Lower lobe of right lung (tissue), 2 donors: ENCODE data around the gene PRRX2. TPM values are rescaled to one million over a fixed set of nuclear protein-coding genes. Genes with fewer than 3 reads are reported as not detected.
"Not testable (repeated sequence)": the region's sequence is repeated elsewhere in the genome, so short reads cannot be mapped to it uniquely, and the experiment has no call there.

Experiments
- ATAC-seq, 2 donors: fragments of 200-7000 bp; cut with Tn5 transposase; one replicate each; pipeline ENCODE4 v1.9.1; 2020 to 2022; ENCODE audit warnings: mild to moderate bottlenecking in 2 of 2, moderate library complexity in 2 of 2
- DNase-seq: peaks from one replicate; pipeline ENCODE4 v3.0.0-alpha.2; 2020
- H3K27ac ChIP-seq: fragments of 200-600 bp; one replicate; pipeline ENCODE4 v1.8.0; 2022
- H3K27me3 ChIP-seq: fragments of 200-600 bp; one replicate; pipeline ENCODE4 v1.8.0; 2022; ENCODE audit warnings: low read depth
- H3K36me3 ChIP-seq: fragments of 200-600 bp; one replicate; pipeline ENCODE4 v1.8.0; 2022; ENCODE audit warnings: mild to moderate bottlenecking
- H3K4me1 ChIP-seq: fragments of 200-600 bp; one replicate; pipeline ENCODE4 v1.8.0; 2022
- H3K4me3 ChIP-seq: fragments of 200-600 bp; one replicate; pipeline ENCODE4 v1.8.0; 2022; ENCODE audit warnings: mild to moderate bottlenecking
- H3K9me3 ChIP-seq: fragments of 200-600 bp; one replicate; pipeline ENCODE4 v1.8.0; 2022
- CTCF ChIP-seq: fragments of 200-600 bp; IDR thresholded peaks from one replicate; pipeline ENCODE4 v1.8.0; 2022; ENCODE audit warnings: antibody characterized with exemption, mild to moderate bottlenecking
- intact Hi-C: fragments of 100-400 bp; cut with DNase I; formaldehyde crosslinking; loops from one replicate; pipeline ENCODE4 v1.11.0; 2022
- total RNA-seq: library from RNA; stranded (reverse); fragmentation: NEBNext Ultra II Directional; extraction: Animal tissue kit (Norgen Biotek cat#: 25700); gene quantifications from one replicate; pipeline ENCODE4 v1.2.1, GENCODE V29; 2021
- donor health status: DM: no; HTN: yes; CAD: no; lungs with severe emphysema.

Gene PRRX2
- total RNA-seq, 1 donor from 2014 or later, result 2.5 TPM

- Histone ChIP-seq H3K9me3 (no peaks in the 10 kb centered on the region), H3K4me3 (no peak overlapping the region), H3K36me3 (peaks cover 58% of the 10 kb centered on the region), H3K4me1 (peaks cover 28% of the 10 kb centered on the region), H3K27me3 (no peaks in the 10 kb centered on the region), H3K27ac (no peak overlapping the region)
- intact Hi-C loops, result no loop called here
- DNase-seq (no peak), ATAC-seq (no peak)
- TF ChIP-seq CTCF, result no peak
These were observed 32.2 kb upstream of the PRRX2 start for GRCh38 chr9:129633207-129633606.

GRCh38 chr9:129633848-129634247, 31.6 kb upstream of the PRRX2 start:
- peaks cover 22% of the 10 kb centered on the region for H3K4me1 ChIP-seq
- H3K9me3 ChIP-seq, result no peaks in the 10 kb centered on the region
- intact Hi-C loops, result no loop called here
- no peak for TF ChIP-seq CTCF
- H3K36me3 ChIP-seq, result peaks cover 64% of the 10 kb centered on the region
- H3K27ac ChIP-seq, result no peak overlapping the region
- H3K4me3 ChIP-seq, result no peak overlapping the region
- no peaks in the 10 kb centered on the region for H3K27me3 ChIP-seq
- DNase-seq, result no peak
- no peak for ATAC-seq

- Histone ChIP-seq H3K4me3 (no peak overlapping the region), H3K9me3 (no peaks in the 10 kb centered on the region), H3K27ac (no peak overlapping the region), H3K36me3 (peaks cover 72% of the 10 kb centered on the region), H3K4me1 (peaks cover 20% of the 10 kb centered on the region), H3K27me3 (no peaks in the 10 kb centered on the region)
- no peak for TF ChIP-seq CTCF
- ATAC-seq (no peak), DNase-seq (no peak)
- intact Hi-C loops, result no loop called here
These were observed 30.1 kb upstream of the PRRX2 start for GRCh38 chr9:129635099-129636065.

GRCh38 chr9:129636343-129636742, 29.1 kb upstream of the PRRX2 start:
- H3K27ac ChIP-seq, H3K9me3 ChIP-seq, H3K4me3 ChIP-seq, H3K27me3 ChIP-seq, intact Hi-C loops, DNase-seq, ATAC-seq: not testable (repeated sequence)
- Histone ChIP-seq H3K4me1 (peaks cover 20% of the 10 kb centered on the region), H3K36me3 (peaks cover 72% of the 10 kb centered on the region)

- Histone ChIP-seq H3K27me3 (no peaks in the 10 kb centered on the region), H3K36me3 (peaks cover 72% of the 10 kb centered on the region), H3K9me3 (no peaks in the 10 kb centered on the region), H3K27ac (no peak overlapping the region), H3K4me1 (peaks cover 20% of the 10 kb centered on the region), H3K4me3 (no peak overlapping the region)
- ATAC-seq (no peak), DNase-seq (no peak)
- TF ChIP-seq CTCF, result no peak
- intact Hi-C loops, result no loop called here
These were observed 28.3 kb upstream of the PRRX2 start for GRCh38 chr9:129637102-129637501.

- no peak for TF ChIP-seq CTCF
- intact Hi-C loops, result no loop called here
- H3K36me3 ChIP-seq, result peaks cover 66% of the 10 kb centered on the region
These were observed 27.6 kb upstream of the PRRX2 start for GRCh38 chr9:129637673-129638439.

More at GRCh38 chr9:129637673-129638439, 27.6 kb upstream of the PRRX2 start:
- ATAC-seq (no peak), DNase-seq (no peak)
- no peak overlapping the region for H3K27ac ChIP-seq
- no peak overlapping the region for H3K4me3 ChIP-seq
- H3K9me3 ChIP-seq, result no peaks in the 10 kb centered on the region
- H3K4me1 ChIP-seq, result peaks cover 26% of the 10 kb centered on the region
- no peaks in the 10 kb centered on the region for H3K27me3 ChIP-seq
